Endodermal cell (in vitro differentiated cells): Measurements from ENCODE around the gene SNAP47. TPM values are rescaled to one million over a fixed set of nuclear protein-coding genes. Genes with fewer than 3 reads are reported as not detected.

Source experiments
- DNase-seq: peaks from one replicate; pipeline ENCODE4 v3.0.0-alpha.2; 2017
- H3K27ac ChIP-seq: 2 replicates; pipeline ENCODE4 v1.5.1; 2013; ENCODE audit warnings: mild to moderate bottlenecking, low read depth, low read length, moderate library complexity
- H3K27me3 ChIP-seq: 2 replicates; pipeline ENCODE4 v1.6.1; 2013; ENCODE audit warnings: mild to moderate bottlenecking, low read length, moderate library complexity; ENCODE audit not compliant: insufficient read depth, control insufficient read depth, poor library complexity, severe bottlenecking
- H3K36me3 ChIP-seq: 2 replicates; pipeline ENCODE4 v1.7.0; 2013; ENCODE audit warnings: mild to moderate bottlenecking, low read length, moderate library complexity; ENCODE audit not compliant: control insufficient read depth, insufficient read depth
- H3K4me1 ChIP-seq: one replicate; pipeline ENCODE4 v1.7.0; 2013; ENCODE audit warnings: low read length; ENCODE audit not compliant: control insufficient read depth, insufficient read depth
- H3K4me3 ChIP-seq: 2 replicates; pipeline ENCODE4 v1.5.1; 2013; ENCODE audit warnings: mild to moderate bottlenecking, low read length, moderate library complexity
- H3K9ac ChIP-seq: 2 replicates; pipeline ENCODE4 v1.6.1; 2013; ENCODE audit warnings: mild to moderate bottlenecking, low read length, moderate library complexity; ENCODE audit not compliant: poor library complexity, severe bottlenecking; ENCODE audit errors: extremely low read depth
- H3K9me3 ChIP-seq: 2 replicates; pipeline ENCODE4 v1.6.1; 2013; ENCODE audit warnings: mild to moderate bottlenecking, low read length, moderate library complexity; ENCODE audit not compliant: control insufficient read depth
- H3K27ac Mint-ChIP-seq: 2 replicates; pipeline ENCODE4 v1.8.0; 2020; ENCODE audit warnings: mixed read lengths
- H3K27me3 Mint-ChIP-seq: 2 replicates; pipeline ENCODE4 v1.8.0; 2021; ENCODE audit warnings: mild to moderate bottlenecking, mixed read lengths; ENCODE audit not compliant: insufficient read depth
- H3K36me3 Mint-ChIP-seq: 2 replicates; pipeline ENCODE4 v1.8.0; 2020; ENCODE audit warnings: low read depth, mixed read lengths
- H3K4me1 Mint-ChIP-seq: 2 replicates; pipeline ENCODE4 v1.8.0; 2020; ENCODE audit warnings: mixed read lengths
- H3K4me3 Mint-ChIP-seq: 2 replicates; pipeline ENCODE4 v1.8.0; 2020; ENCODE audit warnings: mild to moderate bottlenecking, moderate library complexity, mixed read lengths
- H3K9me3 Mint-ChIP-seq: 2 replicates; pipeline ENCODE4 v1.8.0; 2020; ENCODE audit warnings: mild to moderate bottlenecking, mixed read lengths
- WGBS, 2 experiments: methylation state at CpG; one replicate each; pipeline versions ENCODE4 v1.1.5 to v1.1.7; 2013; ENCODE audit warnings: missing lambda C conversion rate in 2 of 2, mixed read lengths in 1 of 2; ENCODE audit not compliant: insufficient coverage in 1 of 2, insufficient read length in 1 of 2; 5-methylcytosine and 5-hydroxymethylcytosine counted together
- total RNA-seq, 2 donors: library from RNA; stranded (reverse); fragmentation: NEBNext Ultra II Directional in 1 of 2; extraction: Animal tissue kit (Norgen Biotek cat#: 25700) in 1 of 2; gene quantifications; 2 replicates in 1 of 2; 3 replicates in 1 of 2; pipeline ENCODE4 v1.2.1, GENCODE V29; 2021
- TF ChIP-seq, protein P1 (sequence below): fragments of 200-600 bp; sonication (generic); conservative IDR thresholded peaks from 2 replicates; pipeline ENCODE4 v1.5.0; 2021; ENCODE audit warnings: antibody characterized with exemption, mild to moderate bottlenecking

The SNAP47 gene
- total RNA-seq, 2 donors from 2014 or later: 42.5 to 46.6 TPM

DNA sequence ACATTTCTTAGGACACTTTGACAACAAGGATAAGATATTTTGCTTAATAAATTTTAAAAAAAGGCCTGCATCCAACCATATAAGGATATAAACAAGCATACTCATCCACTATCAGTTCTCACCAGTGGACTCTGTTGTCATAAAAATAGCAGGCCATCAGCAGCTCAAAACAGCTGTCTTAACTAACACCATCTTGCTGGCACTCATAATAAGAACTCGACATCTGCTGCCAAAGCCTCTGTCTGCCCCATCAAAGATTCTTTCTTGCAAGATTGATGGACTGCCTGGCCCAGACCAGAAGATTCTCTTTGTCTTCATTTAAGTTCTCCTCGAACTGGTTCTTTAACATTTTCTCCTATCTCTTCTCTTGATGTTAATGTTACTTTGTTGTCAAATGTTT is 10.2 kb upstream of the SNAP47 start:
- Histone ChIP-seq H3K27ac (no peak overlapping the region), H3K4me3 (no peak overlapping the region), H3K9me3 (peaks cover 20% of the 10 kb centered on the region), H3K4me1 (no peaks in the 10 kb centered on the region), H3K36me3 (no peaks in the 10 kb centered on the region), H3K9ac (no peak overlapping the region), H3K27me3 (no peaks in the 10 kb centered on the region)
- no peak for DNase-seq
- TF ChIP-seq, protein P1, sequence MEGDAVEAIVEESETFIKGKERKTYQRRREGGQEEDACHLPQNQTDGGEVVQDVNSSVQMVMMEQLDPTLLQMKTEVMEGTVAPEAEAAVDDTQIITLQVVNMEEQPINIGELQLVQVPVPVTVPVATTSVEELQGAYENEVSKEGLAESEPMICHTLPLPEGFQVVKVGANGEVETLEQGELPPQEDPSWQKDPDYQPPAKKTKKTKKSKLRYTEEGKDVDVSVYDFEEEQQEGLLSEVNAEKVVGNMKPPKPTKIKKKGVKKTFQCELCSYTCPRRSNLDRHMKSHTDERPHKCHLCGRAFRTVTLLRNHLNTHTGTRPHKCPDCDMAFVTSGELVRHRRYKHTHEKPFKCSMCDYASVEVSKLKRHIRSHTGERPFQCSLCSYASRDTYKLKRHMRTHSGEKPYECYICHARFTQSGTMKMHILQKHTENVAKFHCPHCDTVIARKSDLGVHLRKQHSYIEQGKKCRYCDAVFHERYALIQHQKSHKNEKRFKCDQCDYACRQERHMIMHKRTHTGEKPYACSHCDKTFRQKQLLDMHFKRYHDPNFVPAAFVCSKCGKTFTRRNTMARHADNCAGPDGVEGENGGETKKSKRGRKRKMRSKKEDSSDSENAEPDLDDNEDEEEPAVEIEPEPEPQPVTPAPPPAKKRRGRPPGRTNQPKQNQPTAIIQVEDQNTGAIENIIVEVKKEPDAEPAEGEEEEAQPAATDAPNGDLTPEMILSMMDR: no peak
- H3K4me3 Mint-ChIP-seq: no peak overlapping the region
- H3K4me1 Mint-ChIP-seq: peaks cover 9% of the 10 kb centered on the region
- no peaks in the 10 kb centered on the region for H3K36me3 Mint-ChIP-seq
- H3K27me3 Mint-ChIP-seq: peaks cover 8% of the 10 kb centered on the region
- 67 to 71% methylated on average over 1 of the region's 2 CpGs for WGBS, 2 experiments
- H3K27ac Mint-ChIP-seq: no peak overlapping the region
- H3K9me3 Mint-ChIP-seq: peaks cover 45% of the 10 kb centered on the region

DNA sequence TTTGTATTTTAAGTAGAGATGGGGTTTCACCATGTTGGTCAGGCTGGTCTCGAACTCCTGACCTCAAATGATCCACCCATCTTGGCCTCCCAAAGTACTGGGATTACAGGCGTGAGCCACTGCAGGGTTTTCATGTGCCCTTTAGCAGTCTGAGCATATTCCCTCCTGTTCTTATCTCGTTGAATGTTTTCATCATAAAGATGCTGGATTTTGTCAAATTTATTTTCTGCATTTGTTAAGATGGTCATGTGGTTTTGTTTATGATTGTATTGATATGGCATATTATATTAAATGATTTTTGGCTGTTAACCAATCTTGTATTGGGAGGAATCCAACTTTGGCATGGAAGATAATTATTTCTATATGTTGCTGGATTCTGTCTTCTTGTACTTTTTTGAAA is 8.9 kb upstream of the SNAP47 start:
- H3K27me3 Mint-ChIP-seq: peaks cover 8% of the 10 kb centered on the region
- H3K4me3 Mint-ChIP-seq: no peak overlapping the region
- Histone ChIP-seq H3K9ac (no peak overlapping the region), H3K4me1 (no peaks in the 10 kb centered on the region), H3K27ac (no peak overlapping the region), H3K36me3 (no peaks in the 10 kb centered on the region), H3K27me3 (no peaks in the 10 kb centered on the region), H3K4me3 (no peak overlapping the region), H3K9me3 (peaks cover 15% of the 10 kb centered on the region)
- TF ChIP-seq, protein P1: no peak
- no peak overlapping the region for H3K27ac Mint-ChIP-seq
- H3K9me3 Mint-ChIP-seq: peaks cover 32% of the 10 kb centered on the region
- no peak for DNase-seq
- H3K4me1 Mint-ChIP-seq: peaks cover 13% of the 10 kb centered on the region
- H3K36me3 Mint-ChIP-seq: no peaks in the 10 kb centered on the region
- 87 to 92% methylated on average over 3 of the region's 3 CpGs for WGBS, 2 experiments

DNA sequence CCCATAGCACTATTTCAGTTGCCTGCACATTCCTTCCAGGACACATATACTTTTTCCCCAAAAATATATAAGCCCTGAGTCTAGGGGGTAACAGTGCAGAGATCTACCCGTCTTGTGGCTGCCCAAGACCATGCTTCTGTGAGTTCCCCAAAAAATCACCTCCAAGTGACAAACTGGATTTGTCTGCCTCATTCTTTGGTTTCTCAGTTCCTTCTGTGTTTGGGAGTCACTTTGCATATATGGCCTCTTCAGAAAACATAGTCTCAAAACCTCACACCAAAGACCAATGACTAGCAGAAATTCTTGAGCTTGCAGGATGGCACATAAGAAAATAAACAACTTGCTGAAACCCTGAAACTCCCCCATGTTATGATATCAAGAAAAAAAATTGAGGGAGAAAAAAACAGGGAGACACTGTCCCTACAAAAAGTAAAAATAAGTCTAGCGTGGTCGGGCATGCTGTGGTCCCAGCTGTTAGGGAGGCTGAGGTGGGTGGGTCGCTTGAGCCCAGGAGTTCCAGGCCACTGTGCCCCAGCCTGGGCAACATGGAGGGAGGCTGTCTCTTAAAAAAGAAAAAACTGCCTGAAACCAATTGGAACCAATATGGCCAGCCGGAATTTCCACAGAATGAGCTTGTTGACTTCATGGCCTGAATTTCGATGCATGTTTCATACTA is 8.2 kb upstream of the SNAP47 start:
- Histone ChIP-seq H3K4me1 (no peaks in the 10 kb centered on the region), H3K4me3 (no peak overlapping the region), H3K9ac (no peak overlapping the region), H3K27me3 (no peaks in the 10 kb centered on the region), H3K36me3 (peaks cover 2% of the 10 kb centered on the region), H3K27ac (no peak overlapping the region), H3K9me3 (peaks cover 8% of the 10 kb centered on the region)
- H3K27me3 Mint-ChIP-seq: peaks cover 6% of the 10 kb centered on the region
- H3K27ac Mint-ChIP-seq: no peak overlapping the region
- 91 to 96% methylated on average over 6 of the region's 6 CpGs for WGBS, 2 experiments
- H3K4me3 Mint-ChIP-seq: peak overlapping the region; percentile 69
- no peaks in the 10 kb centered on the region for H3K36me3 Mint-ChIP-seq
- H3K4me1 Mint-ChIP-seq: peaks cover 13% of the 10 kb centered on the region
- TF ChIP-seq, protein P1: no peak
- peaks cover 24% of the 10 kb centered on the region for H3K9me3 Mint-ChIP-seq
- no peak for DNase-seq
